ENCODE data around the gene SIX1. TPM values are rescaled to one million over a fixed set of nuclear protein-coding genes. Genes with fewer than 3 reads are reported as not detected.

SIX1 gene
- total RNA-seq, 3 donors from 2014 or later (not counting 1 experiment from before 2014, with no cell fraction given): not detected

DNA sequence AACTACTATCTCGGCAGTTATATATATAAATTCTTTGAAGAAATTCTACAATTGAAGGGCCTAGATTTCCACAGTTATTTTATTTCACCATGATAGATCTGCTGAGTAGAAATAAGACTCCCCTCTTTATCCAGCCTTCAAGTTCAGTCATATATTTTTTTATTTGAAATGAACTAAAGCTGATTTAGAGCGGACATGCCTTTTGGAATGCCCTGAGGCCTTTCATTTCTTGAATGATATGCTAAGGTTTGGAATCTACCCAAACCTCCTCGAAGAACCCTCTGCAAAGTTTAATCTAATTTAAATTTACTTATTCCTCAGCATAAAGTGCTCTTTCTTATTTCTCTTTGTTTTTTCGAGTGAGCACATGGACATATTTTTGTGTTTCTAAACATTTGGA lies 15.1 kb downstream of the SIX1 start:
- Histone ChIP-seq H3K4me3 (ENCODE audit: low read length) (no peak overlapping the region), H3K9me3 (ENCODE audit: control insufficient read depth, insufficient read depth, low read length) (no peaks in the 10 kb centered on the region), H3K4me1 (ENCODE audit: control insufficient read depth, insufficient read depth, low read length) (peaks cover 9% of the 10 kb centered on the region), H3K27me3 (ENCODE audit: control insufficient read depth, insufficient read depth, low read length) (peaks cover 29% of the 10 kb centered on the region), H3K27ac (ENCODE audit: low read length) (no peak overlapping the region), H3K36me3 (ENCODE audit: control insufficient read depth, insufficient read depth, low read length) (no peaks in the 10 kb centered on the region)
- WGBS (ENCODE audit: insufficient coverage): 92% methylated on average over 2 of the region's 4 CpGs
- no peak for DNase-seq
- Mint-ChIP-seq H3K27ac (no peak overlapping the region), H3K36me3 (no peaks in the 10 kb centered on the region), H3K4me1 (peaks cover 0 to 10% of the 10 kb centered on the region in 2 donors), H3K27me3 (ENCODE audit: low read depth in 2 of 2) (peaks cover 38 to 54% of the 10 kb centered on the region in 2 donors), H3K9me3 (no peaks in the 10 kb centered on the region), H3K4me3 (no peak overlapping the region)
- TF ChIP-seq, protein P1, sequence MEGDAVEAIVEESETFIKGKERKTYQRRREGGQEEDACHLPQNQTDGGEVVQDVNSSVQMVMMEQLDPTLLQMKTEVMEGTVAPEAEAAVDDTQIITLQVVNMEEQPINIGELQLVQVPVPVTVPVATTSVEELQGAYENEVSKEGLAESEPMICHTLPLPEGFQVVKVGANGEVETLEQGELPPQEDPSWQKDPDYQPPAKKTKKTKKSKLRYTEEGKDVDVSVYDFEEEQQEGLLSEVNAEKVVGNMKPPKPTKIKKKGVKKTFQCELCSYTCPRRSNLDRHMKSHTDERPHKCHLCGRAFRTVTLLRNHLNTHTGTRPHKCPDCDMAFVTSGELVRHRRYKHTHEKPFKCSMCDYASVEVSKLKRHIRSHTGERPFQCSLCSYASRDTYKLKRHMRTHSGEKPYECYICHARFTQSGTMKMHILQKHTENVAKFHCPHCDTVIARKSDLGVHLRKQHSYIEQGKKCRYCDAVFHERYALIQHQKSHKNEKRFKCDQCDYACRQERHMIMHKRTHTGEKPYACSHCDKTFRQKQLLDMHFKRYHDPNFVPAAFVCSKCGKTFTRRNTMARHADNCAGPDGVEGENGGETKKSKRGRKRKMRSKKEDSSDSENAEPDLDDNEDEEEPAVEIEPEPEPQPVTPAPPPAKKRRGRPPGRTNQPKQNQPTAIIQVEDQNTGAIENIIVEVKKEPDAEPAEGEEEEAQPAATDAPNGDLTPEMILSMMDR (IDR thresholded peaks at IDR 0.05): no peak
- ATAC-seq: no peak
- intact Hi-C loops (cut with micrococcal nuclease): no loop called here

DNA sequence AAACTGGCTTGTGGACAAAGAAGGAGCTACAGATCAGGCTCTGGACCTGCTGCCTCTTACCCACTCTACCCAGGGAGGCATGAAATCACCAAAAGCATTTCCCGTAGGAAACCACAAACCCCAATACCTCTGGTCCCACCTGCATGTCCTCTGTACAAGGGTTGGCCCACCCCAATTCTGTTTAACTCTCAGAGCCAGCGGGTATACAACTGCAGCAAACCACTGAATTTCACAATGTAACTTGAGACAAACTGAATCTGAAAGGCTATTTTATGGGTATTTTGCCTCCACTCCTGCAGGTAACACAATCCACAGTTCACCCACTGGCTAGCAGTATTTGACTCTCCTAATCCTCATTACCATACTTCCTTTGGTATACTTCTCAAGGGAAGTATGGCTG lies 16.5 kb downstream of the SIX1 start:
- peaks cover 0 to 5% of the 10 kb centered on the region in 2 donors for H3K4me1 Mint-ChIP-seq
- intact Hi-C loops (cut with micrococcal nuclease): no loop called here

DNA sequence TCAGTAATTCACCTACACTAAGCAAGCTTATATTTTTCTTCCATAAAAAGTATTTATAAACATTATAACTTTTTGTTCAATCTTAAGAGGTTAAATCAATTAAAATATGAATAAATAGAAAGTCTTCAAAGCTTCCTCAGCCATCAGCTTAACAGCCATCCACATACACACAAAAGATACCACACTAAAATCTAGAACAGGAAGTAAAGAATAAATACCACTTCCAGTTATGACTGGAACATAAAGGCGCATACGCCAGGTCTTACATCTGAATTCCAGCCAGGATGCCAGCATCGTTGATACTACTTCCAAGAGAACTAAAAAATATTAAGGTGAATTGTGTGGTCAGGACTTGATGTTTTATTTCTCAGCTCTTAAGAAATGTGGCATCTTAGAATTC lies 17.0 kb downstream of the SIX1 start:
- no peaks in the 10 kb centered on the region for H3K9me3 ChIP-seq (ENCODE audit: control insufficient read depth, insufficient read depth, low read length)
- peaks cover 17% of the 10 kb centered on the region for H3K27me3 ChIP-seq (ENCODE audit: control insufficient read depth, insufficient read depth, low read length)
- Mint-ChIP-seq H3K4me1 (peaks cover 0 to 5% of the 10 kb centered on the region in 2 donors), H3K4me3 (no peak overlapping the region), H3K27me3 (ENCODE audit: low read depth in 2 of 2) (peaks cover 27 to 45% of the 10 kb centered on the region in 2 donors), H3K27ac (no peak overlapping the region), H3K36me3 (no peaks in the 10 kb centered on the region), H3K9me3 (no peaks in the 10 kb centered on the region)
- WGBS (ENCODE audit: insufficient coverage): 27% methylated on average over 2 of the region's 3 CpGs
- H3K4me1 ChIP-seq (ENCODE audit: control insufficient read depth, insufficient read depth, low read length): peaks cover 3% of the 10 kb centered on the region
- TF ChIP-seq, protein P1 (IDR thresholded peaks at IDR 0.05): no peak
- intact Hi-C loops (cut with micrococcal nuclease): no loop called here
- no peaks in the 10 kb centered on the region for H3K36me3 ChIP-seq (ENCODE audit: control insufficient read depth, insufficient read depth, low read length)
- ATAC-seq: no peak
- H3K4me3 ChIP-seq (ENCODE audit: low read length): no peak overlapping the region
- H3K27ac ChIP-seq (ENCODE audit: low read length): no peak overlapping the region
- DNase-seq: no peak

More for the DNA sequence above, 16.5 kb downstream of the SIX1 start:
- Mint-ChIP-seq H3K9me3 (no peaks in the 10 kb centered on the region), H3K4me3 (no peak overlapping the region), H3K27me3 (ENCODE audit: low read depth in 2 of 2) (peaks cover 28 to 45% of the 10 kb centered on the region in 2 donors), H3K27ac (no peak overlapping the region), H3K36me3 (no peaks in the 10 kb centered on the region)
- Histone ChIP-seq H3K27me3 (ENCODE audit: control insufficient read depth, insufficient read depth, low read length) (peaks cover 22% of the 10 kb centered on the region), H3K4me1 (ENCODE audit: control insufficient read depth, insufficient read depth, low read length) (peaks cover 6% of the 10 kb centered on the region), H3K9me3 (ENCODE audit: control insufficient read depth, insufficient read depth, low read length) (no peaks in the 10 kb centered on the region), H3K4me3 (ENCODE audit: low read length) (no peak overlapping the region), H3K27ac (ENCODE audit: low read length) (no peak overlapping the region), H3K36me3 (ENCODE audit: control insufficient read depth, insufficient read depth, low read length) (no peaks in the 10 kb centered on the region)
- DNase-seq: no peak
- TF ChIP-seq, protein P1 (IDR thresholded peaks at IDR 0.05): no peak
- no peak for ATAC-seq
- 3% methylated on average over 2 of the region's 2 CpGs for WGBS (ENCODE audit: insufficient coverage)

DNA sequence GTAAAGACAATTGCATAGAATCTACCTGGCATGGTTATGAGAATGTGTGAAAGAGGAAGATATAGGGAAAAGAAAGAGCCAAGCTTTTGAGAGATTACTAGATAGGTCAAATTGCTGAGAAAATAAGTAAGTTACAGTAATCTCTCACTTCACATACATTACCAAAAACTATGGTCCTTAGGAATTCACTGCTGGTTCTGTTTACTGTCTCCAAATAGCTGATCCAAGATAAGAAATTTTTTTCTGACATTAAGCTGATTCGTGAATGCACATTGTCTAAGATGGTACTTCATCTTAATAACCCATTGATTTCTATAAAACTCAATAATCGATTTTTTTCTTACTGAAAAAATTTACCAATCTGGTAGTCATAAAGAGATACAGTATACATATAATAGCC lies 17.4 kb downstream of the SIX1 start:
- WGBS (ENCODE audit: insufficient coverage): no CpG with 5 or more reads among the region's 2 CpGs
- no peaks in the 10 kb centered on the region for H3K36me3 ChIP-seq (ENCODE audit: control insufficient read depth, insufficient read depth, low read length)
- intact Hi-C loops (cut with micrococcal nuclease): no loop called here
- peaks cover 13% of the 10 kb centered on the region for H3K27me3 ChIP-seq (ENCODE audit: control insufficient read depth, insufficient read depth, low read length)
- H3K9me3 ChIP-seq (ENCODE audit: control insufficient read depth, insufficient read depth, low read length): no peaks in the 10 kb centered on the region
- H3K27ac ChIP-seq (ENCODE audit: low read length): no peak overlapping the region
- peaks cover 23 to 42% of the 10 kb centered on the region in 2 donors for H3K27me3 Mint-ChIP-seq (ENCODE audit: low read depth in 2 of 2)
- TF ChIP-seq, protein P1 (IDR thresholded peaks at IDR 0.05): no peak
- H3K4me3 Mint-ChIP-seq: no peak overlapping the region
- no peaks in the 10 kb centered on the region for H3K36me3 Mint-ChIP-seq
- H3K4me1 ChIP-seq (ENCODE audit: control insufficient read depth, insufficient read depth, low read length): peaks cover 3% of the 10 kb centered on the region
- no peak overlapping the region for H3K4me3 ChIP-seq (ENCODE audit: low read length)
- no peaks in the 10 kb centered on the region for H3K9me3 Mint-ChIP-seq
- DNase-seq (no peak), ATAC-seq (no peak)
- H3K4me1 Mint-ChIP-seq: peaks cover 0 to 5% of the 10 kb centered on the region in 2 donors
- no peak overlapping the region for H3K27ac Mint-ChIP-seq
